ENCODE data around the gene TMEM114. TPM values are rescaled to one million over a fixed set of nuclear protein-coding genes. Genes with fewer than 3 reads are reported as not detected.

Gene TMEM114
- total RNA-seq, 1 experiment from 2014 or later, result not detected

DNA sequence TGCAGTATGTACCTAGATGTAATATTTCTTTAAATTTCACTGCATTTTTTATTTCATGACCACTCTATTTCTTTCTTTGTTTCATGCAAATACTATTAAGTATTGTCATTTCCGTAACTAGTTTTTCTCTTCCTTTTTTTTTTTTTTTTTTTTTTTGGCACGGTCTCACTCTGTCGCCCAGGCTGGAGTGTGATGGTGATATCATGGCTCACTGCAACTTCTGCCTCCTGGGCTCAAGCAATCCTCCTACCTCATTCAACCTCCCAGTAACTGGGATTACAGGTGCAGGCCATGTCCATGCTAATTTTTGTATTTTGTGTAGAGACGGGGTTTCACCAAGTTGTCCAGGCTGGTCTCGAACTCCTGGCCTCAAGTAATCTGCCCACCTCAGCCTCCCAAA is 70.7 kb downstream of the TMEM114 start:
- H3K79me2 ChIP-seq (ENCODE audit: low read depth), result no peaks in the 10 kb centered on the region
- BruUV-seq (replicated peaks), result no TSS peak
- H4K20me1 ChIP-seq (ENCODE audit: insufficient read depth), result no peaks in the 10 kb centered on the region
- H2AFZ ChIP-seq, result no peak overlapping the region
- no peaks in the 10 kb centered on the region for H3K9me2 ChIP-seq (ENCODE audit: insufficient read depth)
- H3F3A ChIP-seq (ENCODE audit: insufficient read depth, low read depth), result no peaks in the 10 kb centered on the region
- no peaks in the 10 kb centered on the region for H3K36me3 ChIP-seq (ENCODE audit: low read depth)
- DNase-seq, result no peak
- POLR2A ChIA-PET (ENCODE audit: unreplicated experiment), result no interaction called here
- intact Hi-C loops (cut with micrococcal nuclease; ENCODE audit: unreplicated experiment), result no loop called here
- no peak overlapping the region for H3K4me3 ChIP-seq
- H3K4me2 ChIP-seq, result no peak overlapping the region
- H3K9me3 ChIP-seq (ENCODE audit: insufficient read depth, low read depth), result no peaks in the 10 kb centered on the region
- peaks cover 70% of the 10 kb centered on the region for H3K27me3 ChIP-seq (ENCODE audit: insufficient read depth, low read depth)
- TF ChIP-seq EZH2 (IDR thresholded peaks at IDR 0.05; ENCODE audit: low read depth), result no peak
- TF ChIP-seq, protein P1, sequence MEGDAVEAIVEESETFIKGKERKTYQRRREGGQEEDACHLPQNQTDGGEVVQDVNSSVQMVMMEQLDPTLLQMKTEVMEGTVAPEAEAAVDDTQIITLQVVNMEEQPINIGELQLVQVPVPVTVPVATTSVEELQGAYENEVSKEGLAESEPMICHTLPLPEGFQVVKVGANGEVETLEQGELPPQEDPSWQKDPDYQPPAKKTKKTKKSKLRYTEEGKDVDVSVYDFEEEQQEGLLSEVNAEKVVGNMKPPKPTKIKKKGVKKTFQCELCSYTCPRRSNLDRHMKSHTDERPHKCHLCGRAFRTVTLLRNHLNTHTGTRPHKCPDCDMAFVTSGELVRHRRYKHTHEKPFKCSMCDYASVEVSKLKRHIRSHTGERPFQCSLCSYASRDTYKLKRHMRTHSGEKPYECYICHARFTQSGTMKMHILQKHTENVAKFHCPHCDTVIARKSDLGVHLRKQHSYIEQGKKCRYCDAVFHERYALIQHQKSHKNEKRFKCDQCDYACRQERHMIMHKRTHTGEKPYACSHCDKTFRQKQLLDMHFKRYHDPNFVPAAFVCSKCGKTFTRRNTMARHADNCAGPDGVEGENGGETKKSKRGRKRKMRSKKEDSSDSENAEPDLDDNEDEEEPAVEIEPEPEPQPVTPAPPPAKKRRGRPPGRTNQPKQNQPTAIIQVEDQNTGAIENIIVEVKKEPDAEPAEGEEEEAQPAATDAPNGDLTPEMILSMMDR (conservative IDR thresholded peaks at IDR 0.05), result no peak
- CTCF ChIA-PET, result no interaction called here
- no peak overlapping the region for H3K27ac ChIP-seq
- H3K4me1 ChIP-seq (replicated peaks; ENCODE audit: insufficient read depth), result no peaks in the 10 kb centered on the region

Other genes starting within 250 kb of the TMEM114 start
- gene METTL22, start 31.2 kb upstream of the TMEM114 start, total RNA-seq (2021), result 62.2 and 79.2 TPM in 2 replicates
- 8.6 and 12.9 TPM in 2 replicates for gene ABAT, start 84.1 kb upstream of the TMEM114 start, total RNA-seq (2021)
- 20.5 and 27.0 TPM in 2 replicates for gene TMEM186, start 207.1 kb upstream of the TMEM114 start, total RNA-seq (2021)
- gene PMM2, start 207.3 kb upstream of the TMEM114 start, total RNA-seq (2021), result 40.0 and 54.4 TPM in 2 replicates